ENCODE measurements around the gene RNASEH2B.

GRCh38 chr13:50974268-50974667 is 64.7 kb downstream of the RNASEH2B start:
- no peak for TF ChIP-seq POLR2AphosphoS5 (IDR thresholded peaks at IDR 0.05)
- TF ChIP-seq CTCF (IDR thresholded peaks at IDR 0.05): no peak
- no peak for TF ChIP-seq EP300 (IDR thresholded peaks at IDR 0.05; ENCODE audit: low read depth)
- no peak for TF ChIP-seq POLR2A (IDR thresholded peaks at IDR 0.05)
